ENCODE measurements around the gene ACOXL. TPM values are rescaled to one million over a fixed set of nuclear protein-coding genes. Genes with fewer than 3 reads are reported as not detected.

ACOXL gene
- total and polyA plus RNA-seq, 10 of the 15 experiments (the other 5 are each of a cell fraction or from before 2014, with no cell fraction given): 0.05 to 1.3 (median 0.71) TPM

- no peak for TF ChIP-seq EGR1 (IDR thresholded peaks at IDR 0.05; ENCODE audit: borderline replicate concordance in 1 of 2, low read depth in 2 of 2, low read length in 2 of 2)
- TF ChIP-seq BACH1 (IDR thresholded peaks at IDR 0.05; ENCODE audit: borderline replicate concordance): no peak
- TF ChIP-seq NBN (IDR thresholded peaks at IDR 0.05): 0 out of 2 replicates have a peak, but pooled peaks have one; percentile 26
- no peak for TF ChIP-seq HDGF (IDR thresholded peaks at IDR 0.05)
- TF ChIP-seq GABPA (IDR thresholded peaks at IDR 0.05; ENCODE audit: low read depth): no peak
- TF ChIP-seq SKIL (IDR thresholded peaks at IDR 0.05; ENCODE audit: low read depth, poor library complexity, severe bottlenecking): no peak
- no peak for TF ChIP-seq TARDBP (IDR thresholded peaks at IDR 0.05; ENCODE audit: borderline replicate concordance)
- TF ChIP-seq IRF4 (IDR thresholded peaks at IDR 0.05; ENCODE audit: low read depth, low read length): no peak
- TF ChIP-seq NRF1 (conservative IDR thresholded peaks at IDR 0.05; ENCODE audit: low read depth, low read length): no peak
- TF ChIP-seq ELK1 (IDR thresholded peaks at IDR 0.05; ENCODE audit: low read depth, low read length): no peak
- no peak for TF ChIP-seq POLR2A (IDR thresholded peaks at IDR 0.05; ENCODE audit: low read depth, low read length)
- no peak for TF ChIP-seq MAX (IDR thresholded peaks at IDR 0.05; ENCODE audit: low read depth, low read length)
- no peak for TF ChIP-seq ZNF622 (IDR thresholded peaks at IDR 0.05)
- TF ChIP-seq MEF2A (IDR thresholded peaks at IDR 0.05; ENCODE audit: insufficient read depth, low read depth, low read length): no peak
- no peak for TF ChIP-seq CEBPB (IDR thresholded peaks at IDR 0.05; ENCODE audit: borderline replicate concordance in 1 of 2, low read depth in 2 of 2, low read length in 2 of 2)
- TF ChIP-seq USF2 (IDR thresholded peaks at IDR 0.05; ENCODE audit: borderline replicate concordance, low read depth, low read length): no peak
- TF ChIP-seq IKZF2 (IDR thresholded peaks at IDR 0.05): peak; percentile 27 to 55; a peak in 2 of 4 replicates
- TF ChIP-seq PKNOX1 (IDR thresholded peaks at IDR 0.05): peak; percentile 42; the same call in 1 of the 2 replicates
- no peak for TF ChIP-seq MTA3 (IDR thresholded peaks at IDR 0.05; ENCODE audit: borderline replicate concordance, low read length)
- no peak for TF ChIP-seq HDAC6 (IDR thresholded peaks at IDR 0.05; ENCODE audit: unreplicated experiment)
- TF ChIP-seq ZNF384 (IDR thresholded peaks at IDR 0.05; ENCODE audit: borderline replicate concordance, low read depth, low read length): no peak
- TF ChIP-seq NR2F1 (conservative IDR thresholded peaks at IDR 0.05): no peak
- TF ChIP-seq SMARCA5 (IDR thresholded peaks at IDR 0.05): no peak
- TF ChIP-seq ATF7 (IDR thresholded peaks at IDR 0.05; ENCODE audit: low read depth): peak; percentile 85
- no peak for TF ChIP-seq ZBTB33 (IDR thresholded peaks at IDR 0.05)
These were observed 125.9 kb downstream of the ACOXL start (continued) for GRCh38 chr2:110858135-110858725.

Data from GM12878 (cell line).